Ammon's horn (tissue), 1 donor: ENCODE results near the gene GTSF1L.

ENCODE experiments used
- DNase-seq: peaks from one replicate; pipeline ENCODE4 v3.0.0-alpha.2; 2016; ENCODE audit warnings: low spot score

GTSF1L gene

GRCh38 chr20:43716757-43717615 lies 9.8 kb downstream of the GTSF1L start:
- no peak for DNase-seq

GRCh38 chr20:43716123-43716522 lies 10.7 kb downstream of the GTSF1L start:
- DNase-seq = no peak

DNA sequence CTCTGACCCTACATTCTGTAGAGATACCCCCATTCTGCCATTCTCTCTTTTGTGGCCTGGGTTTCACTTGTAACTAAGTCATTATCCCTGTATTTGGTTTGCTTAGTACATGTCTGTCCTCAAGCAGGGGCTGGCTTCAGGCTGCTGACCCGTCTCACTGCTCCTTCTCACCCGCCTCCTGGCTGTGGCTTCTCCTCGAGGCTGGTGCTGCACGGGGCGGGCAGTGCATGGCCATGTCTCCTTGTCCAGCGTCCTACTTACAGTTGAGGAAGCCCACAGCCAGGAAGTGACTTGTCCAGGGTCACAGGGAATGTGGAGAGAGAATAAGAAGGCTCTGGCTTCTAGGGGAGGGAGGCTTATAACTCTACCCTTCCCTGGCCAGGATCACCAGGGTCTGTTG lies 11.3 kb downstream of the GTSF1L start:
- no peak for DNase-seq

DNA sequence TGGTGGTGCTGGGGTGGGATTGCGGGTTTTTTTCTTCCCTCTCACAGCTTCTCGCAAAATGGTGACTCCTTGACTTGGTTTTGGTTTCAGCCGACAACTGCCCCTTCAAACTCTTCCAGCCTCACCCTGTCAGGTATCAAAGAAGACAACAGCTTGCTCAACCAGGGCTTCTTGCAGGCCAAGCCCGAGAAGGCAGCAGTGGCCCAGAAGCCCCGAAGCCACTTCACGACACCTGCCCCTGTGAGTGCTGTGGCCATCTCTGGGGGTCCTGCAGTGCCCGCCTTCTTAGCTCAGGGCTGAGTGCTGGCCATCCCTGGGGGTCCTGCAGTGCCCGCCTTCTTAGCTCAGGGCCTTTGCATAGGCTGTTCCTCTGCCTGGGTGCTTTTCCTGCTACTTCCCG lies 11.8 kb downstream of the GTSF1L start:
- DNase-seq = no peak

- no peak for DNase-seq
Observed at GRCh38 chr20:43711098-43711654, 15.6 kb downstream of the GTSF1L start.

DNA sequence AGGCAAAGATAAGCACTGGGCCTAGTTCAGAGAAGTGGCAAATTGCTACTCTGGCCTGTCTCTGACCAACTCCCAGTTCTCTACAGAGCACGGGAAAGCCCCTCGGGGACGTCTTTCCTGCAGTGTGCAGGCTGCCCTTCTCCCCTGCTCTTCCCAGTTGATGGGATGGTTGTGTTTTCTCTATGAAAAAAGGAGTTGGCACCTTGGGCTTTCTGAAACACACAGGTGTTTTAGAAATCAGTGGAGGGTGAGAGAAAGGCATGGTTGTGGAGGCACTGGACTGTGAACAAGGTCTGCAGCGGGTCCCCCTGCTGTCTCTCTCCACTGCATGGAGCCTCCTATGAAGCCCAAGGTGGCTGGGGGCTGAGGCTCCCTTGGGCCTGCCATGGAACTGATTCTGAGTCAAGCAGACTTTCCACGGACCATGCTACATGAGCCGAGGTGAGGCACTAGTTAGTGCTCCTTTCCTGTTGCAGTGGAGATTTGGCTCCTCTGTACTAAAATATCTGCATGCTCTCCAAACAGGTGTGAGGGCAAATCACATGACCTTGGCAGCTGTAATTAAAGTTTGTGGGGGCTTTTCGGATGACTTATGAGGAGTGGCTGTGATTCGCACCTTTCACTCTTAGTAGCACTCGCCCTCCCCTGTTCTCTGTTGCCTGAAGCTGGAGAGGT lies 16.3 kb downstream of the GTSF1L start:
- DNase-seq = no peak

DNA sequence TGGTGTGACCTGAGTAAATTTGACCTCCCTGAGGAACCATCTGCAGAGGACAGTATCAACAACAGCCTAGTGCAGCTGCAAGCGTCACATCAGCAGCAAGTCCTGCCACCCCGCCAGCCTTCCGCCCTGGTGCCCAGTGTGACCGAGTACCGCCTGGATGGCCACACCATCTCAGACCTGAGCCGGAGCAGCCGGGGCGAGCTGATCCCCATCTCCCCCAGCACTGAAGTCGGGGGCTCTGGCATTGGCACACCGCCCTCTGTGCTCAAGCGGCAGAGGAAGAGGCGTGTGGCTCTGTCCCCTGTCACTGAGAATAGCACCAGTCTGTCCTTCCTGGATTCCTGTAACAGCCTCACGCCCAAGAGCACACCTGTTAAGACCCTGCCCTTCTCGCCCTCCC lies 24.3 kb downstream of the GTSF1L start:
- no peak for DNase-seq

DNA sequence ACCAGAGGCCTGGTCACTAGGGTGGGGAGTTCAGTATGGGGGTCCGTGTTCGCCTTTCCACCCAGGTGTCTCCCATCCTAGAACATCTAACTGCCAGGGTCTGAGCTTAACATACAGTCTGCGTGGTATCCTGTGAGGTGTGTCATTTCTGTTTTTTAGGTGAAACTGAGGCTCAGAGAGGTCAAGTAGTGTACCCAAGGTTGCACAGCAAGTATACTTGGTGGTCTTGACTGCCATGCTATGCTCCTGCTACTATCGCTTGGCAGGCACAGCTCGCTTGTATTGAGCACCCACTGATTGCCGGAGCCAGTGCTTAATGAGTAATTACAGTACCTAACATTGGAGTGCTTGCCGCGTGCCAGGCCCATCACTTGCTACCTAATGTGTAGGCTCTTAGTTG lies 26.2 kb downstream of the GTSF1L start:
- no peak for DNase-seq

- DNase-seq = no peak
Observed at GRCh38 chr20:43699941-43700565, 26.7 kb downstream of the GTSF1L start.

GRCh38 chr20:43695571-43695970 lies 31.2 kb downstream of the GTSF1L start:
- no peak for DNase-seq

- DNase-seq = no peak
Observed at GRCh38 chr20:43694763-43695162, 32.0 kb downstream of the GTSF1L start.

DNA sequence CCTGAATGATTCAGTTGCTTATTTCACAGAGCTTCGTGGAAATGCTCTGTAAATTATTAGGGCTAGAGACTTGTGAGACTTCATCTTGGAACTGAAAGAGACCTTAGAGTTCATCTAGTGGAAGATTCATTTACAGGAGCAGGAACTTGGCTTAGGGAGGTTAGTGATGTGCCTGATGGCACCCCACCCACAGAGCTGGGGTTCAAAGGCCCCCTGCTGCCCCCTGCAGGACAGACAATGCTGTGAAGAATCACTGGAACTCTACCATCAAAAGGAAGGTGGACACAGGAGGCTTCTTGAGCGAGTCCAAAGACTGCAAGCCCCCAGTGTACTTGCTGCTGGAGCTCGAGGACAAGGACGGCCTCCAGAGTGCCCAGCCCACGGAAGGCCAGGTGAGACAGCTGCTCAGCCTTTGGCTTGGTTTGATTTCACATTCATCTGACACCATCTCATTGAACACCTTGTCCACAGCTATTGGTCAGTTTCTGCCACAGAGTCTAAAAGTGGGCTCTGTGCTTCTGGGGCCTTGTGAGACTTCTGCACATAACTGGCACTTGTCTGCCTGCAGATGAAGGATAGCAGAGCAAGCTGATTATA lies 34.8 kb downstream of the GTSF1L start:
- DNase-seq = peak; percentile 20

- DNase-seq = no peak
Observed at GRCh38 chr20:43690943-43691598, 35.7 kb downstream of the GTSF1L start.

DNA sequence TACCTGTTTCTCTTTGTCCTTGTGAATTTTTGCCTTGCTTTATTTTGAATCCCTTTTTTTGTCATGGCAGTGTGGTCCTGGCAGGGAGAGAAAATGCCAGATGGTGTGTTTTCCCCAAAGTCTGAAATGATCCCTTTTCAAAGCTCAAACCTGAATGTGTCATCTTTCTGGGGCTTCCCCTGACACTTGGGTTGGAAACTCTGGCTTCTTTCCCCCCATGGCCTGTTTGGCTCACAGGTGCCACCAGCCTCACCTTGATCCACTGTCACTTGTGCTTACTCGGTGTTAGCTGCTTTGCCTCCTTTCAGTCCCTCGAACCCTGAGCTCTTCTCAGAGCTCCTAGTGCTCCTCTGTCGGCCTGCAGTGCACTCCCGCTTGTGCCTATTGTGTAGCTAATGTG lies 37.6 kb downstream of the GTSF1L start:
- DNase-seq = no peak

DNA sequence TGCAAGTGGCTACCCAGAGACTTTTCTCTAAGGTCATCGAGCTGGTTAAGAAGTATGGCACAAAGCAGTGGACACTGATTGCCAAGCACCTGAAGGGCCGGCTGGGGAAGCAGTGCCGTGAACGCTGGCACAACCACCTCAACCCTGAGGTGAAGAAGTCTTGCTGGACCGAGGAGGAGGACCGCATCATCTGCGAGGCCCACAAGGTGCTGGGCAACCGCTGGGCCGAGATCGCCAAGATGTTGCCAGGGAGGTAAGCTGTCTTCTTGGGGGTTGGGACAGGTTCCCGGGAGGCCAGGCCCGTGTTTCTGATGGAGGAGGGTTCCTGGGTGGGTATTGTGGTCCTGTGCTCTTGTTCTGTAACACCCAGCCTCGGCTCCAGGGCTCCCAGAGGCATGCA lies 40.0 kb downstream of the GTSF1L start:
- DNase-seq = no peak

DNA sequence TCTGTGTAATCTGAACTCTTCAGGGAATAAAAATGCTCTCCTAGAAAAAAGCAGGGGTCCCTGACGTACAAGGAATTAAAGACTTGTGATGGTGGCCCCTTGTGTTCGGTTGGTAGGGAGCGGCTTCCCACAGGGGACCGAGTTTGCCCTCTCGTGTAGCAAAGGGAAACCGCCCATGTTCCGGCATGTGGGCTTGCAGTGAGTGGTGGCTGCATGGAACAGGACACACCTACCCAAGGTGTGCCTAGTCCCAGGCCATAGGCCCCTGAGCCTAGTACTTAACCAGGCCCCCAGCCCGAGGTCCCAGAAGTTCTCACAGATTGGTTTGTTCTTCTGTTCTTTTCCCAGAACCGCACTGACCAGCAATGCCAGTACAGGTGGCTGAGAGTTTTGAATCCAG lies 44.4 kb downstream of the GTSF1L start:
- no peak for DNase-seq

- no peak for DNase-seq
Observed at GRCh38 chr20:43681991-43682410, 44.8 kb downstream of the GTSF1L start.

- DNase-seq = no peak
Observed at GRCh38 chr20:43681468-43681942, 45.3 kb downstream of the GTSF1L start.

DNA sequence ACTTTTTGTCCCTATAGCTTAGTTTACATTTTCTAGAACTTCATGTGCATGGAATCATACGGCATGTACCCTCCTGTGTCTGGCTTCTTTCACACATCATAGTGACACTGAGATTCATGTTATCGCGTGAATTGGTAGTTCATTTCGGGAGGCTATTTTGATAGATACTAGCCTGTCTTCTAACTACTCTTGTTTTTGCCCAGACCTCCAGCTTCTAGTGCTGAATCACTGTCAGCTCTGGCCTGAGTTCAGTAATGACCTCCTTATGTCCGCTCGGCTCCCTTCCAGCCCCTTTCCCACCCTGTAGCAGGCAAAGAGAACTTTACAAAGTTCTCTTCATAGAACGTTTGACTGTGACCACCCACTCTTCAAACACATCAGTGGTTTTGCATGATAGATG lies 45.8 kb downstream of the GTSF1L start:
- DNase-seq = no peak

DNA sequence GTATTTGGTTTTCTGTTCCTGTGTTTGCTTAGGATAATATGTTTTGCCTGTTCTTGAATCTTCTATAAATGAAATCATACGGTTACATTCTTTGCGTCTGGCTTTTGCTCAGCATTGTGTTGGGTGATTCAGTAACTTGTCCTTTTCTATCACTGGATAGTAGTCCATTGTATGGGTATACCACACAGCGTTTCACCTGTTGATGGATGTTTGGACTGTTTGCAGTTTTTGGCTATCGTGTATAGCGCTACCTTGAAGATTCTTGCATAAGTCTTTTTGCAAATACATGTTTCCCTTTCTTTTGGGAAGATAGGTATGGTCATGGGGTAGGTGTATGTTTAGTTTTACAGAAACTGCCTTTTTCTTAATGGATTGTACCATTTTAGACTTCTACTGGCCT lies 50.4 kb downstream of the GTSF1L start:
- no peak for DNase-seq
